ENCODE measurements around the gene CAPN14.

GRCh38 chr2:31129375-31130171 is 87.7 kb downstream of the CAPN14 start:
- no peak for TF ChIP-seq CTCF (IDR thresholded peaks at IDR 0.05)
- no peak for TF ChIP-seq POLR2A (IDR thresholded peaks at IDR 0.05)

All from uterus (tissue), 2 donors.